Measurements from ENCODE around the gene EN1. TPM values are rescaled to one million over a fixed set of nuclear protein-coding genes. Genes with fewer than 3 reads are reported as not detected.

Gene EN1
- total and polyA plus RNA-seq, 2 donors = 0.05 to 0.46 TPM

DNA sequence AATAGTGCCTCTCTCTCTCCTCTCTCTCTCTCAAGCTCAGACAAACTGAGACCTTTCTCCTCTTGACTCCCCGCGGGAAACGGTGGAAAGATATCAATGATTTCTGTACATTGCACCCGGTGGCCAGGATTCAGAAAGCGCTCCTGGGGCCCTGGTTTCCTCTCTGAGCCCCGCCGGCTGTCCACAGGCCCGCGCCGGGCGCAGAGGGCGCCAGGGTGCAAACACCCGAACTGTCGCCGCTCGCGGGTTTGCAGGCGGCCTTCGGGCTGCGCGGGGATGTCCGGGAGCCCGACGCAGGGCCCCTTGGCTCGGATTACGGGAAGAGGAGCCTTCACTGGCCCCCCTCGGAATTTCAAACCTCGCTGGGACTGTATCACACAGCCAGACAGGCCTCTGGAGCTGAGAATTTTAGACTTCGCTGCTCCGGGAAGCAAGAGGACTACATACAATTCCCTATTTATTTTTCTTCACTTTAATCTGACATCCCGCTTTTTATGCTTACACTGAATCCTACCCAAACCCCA is 5.2 kb upstream of the EN1 start:
- peaks cover 98 to 100% of the 10 kb centered on the region in 2 donors for H3K27me3 ChIP-seq (ENCODE audit: control insufficient read depth in 2 of 2, insufficient read depth in 1 of 2, low read length in 1 of 2)
- peaks cover 0 to 5% of the 10 kb centered on the region in 2 donors for H3K4me1 ChIP-seq (ENCODE audit: control insufficient read depth in 2 of 2, insufficient read depth in 2 of 2, low read length in 2 of 2)
- no peak overlapping the region for H3K27ac ChIP-seq (ENCODE audit: low read depth in 1 of 2, low read length in 1 of 2)
- H3K36me3 ChIP-seq (ENCODE audit: control insufficient read depth in 2 of 2, insufficient read depth in 2 of 2, low read length in 1 of 2) = no peaks in the 10 kb centered on the region
- no peak overlapping the region for H3K4me3 ChIP-seq (ENCODE audit: low read length in 2 of 2)
- H3K9me3 ChIP-seq (ENCODE audit: control insufficient read depth in 2 of 2, insufficient read depth in 1 of 2, low read length in 1 of 2) = peaks cover 0 to 2% of the 10 kb centered on the region in 2 donors
- 4% methylated on average over 31 of the region's 31 CpGs for WGBS
- no peak for DNase-seq (ENCODE audit: low read depth in 6 of 9, low spot score in 9 of 9)

DNA sequence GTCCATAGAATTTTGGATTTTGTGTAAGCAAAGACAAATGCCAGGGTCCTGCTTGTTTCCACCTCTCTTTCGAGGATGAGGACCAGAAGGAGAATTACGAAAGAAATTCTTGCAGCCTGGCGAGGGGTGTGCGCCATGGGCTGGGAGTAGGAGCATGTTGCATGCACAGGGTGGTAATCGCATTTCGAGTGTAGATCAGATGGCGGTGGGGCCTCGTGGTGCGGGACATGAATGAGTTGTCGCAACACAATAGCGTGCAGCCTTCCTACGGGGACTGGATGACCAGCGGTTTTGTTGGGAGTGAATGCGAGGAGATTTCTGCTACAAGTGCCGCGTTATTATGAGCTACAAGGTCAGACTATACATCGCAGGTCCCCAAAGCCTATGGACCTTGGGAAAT is 4.2 kb upstream of the EN1 start:
- no peak overlapping the region for H3K4me3 ChIP-seq (ENCODE audit: low read length in 2 of 2)
- H3K27ac ChIP-seq (ENCODE audit: low read depth in 1 of 2, low read length in 1 of 2) = no peak overlapping the region
- H3K27me3 ChIP-seq (ENCODE audit: control insufficient read depth in 2 of 2, insufficient read depth in 1 of 2, low read length in 1 of 2) = peaks cover 98% of the 10 kb centered on the region in 2 donors
- 9% methylated on average over 17 of the region's 17 CpGs for WGBS
- DNase-seq (ENCODE audit: low read depth in 6 of 9, low spot score in 9 of 9) = no peak
- H3K36me3 ChIP-seq (ENCODE audit: control insufficient read depth in 2 of 2, insufficient read depth in 2 of 2, low read length in 1 of 2) = no peaks in the 10 kb centered on the region
- peaks cover 0 to 2% of the 10 kb centered on the region in 2 donors for H3K9me3 ChIP-seq (ENCODE audit: control insufficient read depth in 2 of 2, insufficient read depth in 1 of 2, low read length in 1 of 2)
- H3K4me1 ChIP-seq (ENCODE audit: control insufficient read depth in 2 of 2, insufficient read depth in 2 of 2, low read length in 2 of 2) = peaks cover 0 to 5% of the 10 kb centered on the region in 2 donors

DNA sequence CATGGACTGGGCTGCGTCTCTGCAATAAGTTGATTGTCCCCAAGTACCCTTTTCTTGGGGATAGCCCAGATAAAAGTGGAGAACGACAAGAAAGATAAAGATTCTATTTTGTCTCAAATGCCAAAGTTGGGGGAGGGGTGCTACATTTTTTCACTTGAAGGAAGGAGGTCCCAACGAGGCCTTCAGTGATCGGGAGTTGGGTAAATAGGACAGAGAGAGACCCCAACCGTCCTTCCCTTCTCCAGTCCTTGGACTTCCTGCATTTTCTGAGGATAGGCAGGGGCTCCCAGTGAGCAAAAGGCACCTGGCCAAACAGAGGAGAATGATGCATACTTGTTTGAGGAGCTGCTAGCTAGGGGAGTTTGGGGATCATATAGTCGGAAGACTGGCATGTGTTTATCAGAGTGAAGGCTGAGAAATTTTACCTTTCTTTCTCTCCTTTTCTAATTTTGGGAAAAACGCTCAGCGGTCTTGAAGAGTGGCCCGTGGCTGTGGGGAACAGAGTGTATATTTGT is 3.5 kb upstream of the EN1 start:
- no peak overlapping the region for H3K4me3 ChIP-seq (ENCODE audit: low read length in 2 of 2)
- no peak for DNase-seq (ENCODE audit: low read depth in 6 of 9, low spot score in 9 of 9)
- H3K4me1 ChIP-seq (ENCODE audit: control insufficient read depth in 2 of 2, insufficient read depth in 2 of 2, low read length in 2 of 2) = peaks cover 0 to 5% of the 10 kb centered on the region in 2 donors
- peaks cover 0 to 2% of the 10 kb centered on the region in 2 donors for H3K9me3 ChIP-seq (ENCODE audit: control insufficient read depth in 2 of 2, insufficient read depth in 1 of 2, low read length in 1 of 2)
- no peaks in the 10 kb centered on the region for H3K36me3 ChIP-seq (ENCODE audit: control insufficient read depth in 2 of 2, insufficient read depth in 2 of 2, low read length in 1 of 2)
- 9% methylated on average over 9 of the region's 9 CpGs for WGBS
- peaks cover 98% of the 10 kb centered on the region in 2 donors for H3K27me3 ChIP-seq (ENCODE audit: control insufficient read depth in 2 of 2, insufficient read depth in 1 of 2, low read length in 1 of 2)
- no peak overlapping the region for H3K27ac ChIP-seq (ENCODE audit: low read depth in 1 of 2, low read length in 1 of 2)

DNA sequence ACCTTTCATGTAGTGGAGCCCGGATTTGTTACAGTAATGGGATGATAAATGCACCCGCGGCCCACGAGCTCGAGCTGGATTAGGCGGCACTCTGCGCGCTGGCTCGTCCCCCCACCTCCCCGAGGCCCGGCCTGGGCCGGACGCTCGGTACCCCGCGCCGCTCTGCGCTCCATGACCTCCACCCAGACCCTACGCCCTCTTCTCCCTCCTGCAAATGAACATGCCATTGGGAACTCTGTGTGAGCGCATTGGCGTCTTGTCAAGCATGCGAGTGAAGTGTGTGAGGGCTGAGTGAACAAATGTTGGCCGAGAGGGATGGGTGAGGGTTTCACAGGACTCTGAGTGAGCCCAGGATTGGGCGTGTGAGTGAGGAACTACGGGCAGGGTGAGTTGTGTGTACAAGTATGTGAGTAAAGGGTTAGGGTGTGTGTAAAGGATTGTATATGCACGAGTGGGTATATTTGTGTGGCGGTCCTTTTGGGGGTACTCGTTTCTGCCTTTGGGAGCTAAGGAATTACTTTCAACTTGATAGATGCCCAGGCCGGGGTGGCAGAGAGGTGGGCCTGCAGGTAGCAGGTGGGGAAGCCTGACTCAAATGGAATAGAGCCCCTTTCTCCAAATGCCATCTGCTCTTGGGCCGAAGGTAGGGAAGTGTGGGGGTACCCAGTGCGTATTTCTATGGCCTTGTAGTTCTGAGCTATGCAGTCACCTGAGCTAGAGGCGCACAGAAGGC is 2.9 kb upstream of the EN1 start:
- Histone ChIP-seq H3K9me3 (ENCODE audit: control insufficient read depth in 2 of 2, insufficient read depth in 1 of 2, low read length in 1 of 2) (peaks cover 0 to 2% of the 10 kb centered on the region in 2 donors), H3K4me3 (ENCODE audit: low read length in 2 of 2) (no peak overlapping the region), H3K4me1 (ENCODE audit: control insufficient read depth in 2 of 2, insufficient read depth in 2 of 2, low read length in 2 of 2) (peaks cover 0 to 2% of the 10 kb centered on the region in 2 donors), H3K27ac (ENCODE audit: low read depth in 1 of 2, low read length in 1 of 2) (no peak overlapping the region), H3K27me3 (ENCODE audit: control insufficient read depth in 2 of 2, insufficient read depth in 1 of 2, low read length in 1 of 2) (peaks cover 98 to 100% of the 10 kb centered on the region in 2 donors), H3K36me3 (ENCODE audit: control insufficient read depth in 2 of 2, insufficient read depth in 2 of 2, low read length in 1 of 2) (no peaks in the 10 kb centered on the region)
- WGBS = 9% methylated on average over 32 of the region's 32 CpGs
- DNase-seq (ENCODE audit: low read depth in 6 of 9, low spot score in 9 of 9) = no peak

DNA sequence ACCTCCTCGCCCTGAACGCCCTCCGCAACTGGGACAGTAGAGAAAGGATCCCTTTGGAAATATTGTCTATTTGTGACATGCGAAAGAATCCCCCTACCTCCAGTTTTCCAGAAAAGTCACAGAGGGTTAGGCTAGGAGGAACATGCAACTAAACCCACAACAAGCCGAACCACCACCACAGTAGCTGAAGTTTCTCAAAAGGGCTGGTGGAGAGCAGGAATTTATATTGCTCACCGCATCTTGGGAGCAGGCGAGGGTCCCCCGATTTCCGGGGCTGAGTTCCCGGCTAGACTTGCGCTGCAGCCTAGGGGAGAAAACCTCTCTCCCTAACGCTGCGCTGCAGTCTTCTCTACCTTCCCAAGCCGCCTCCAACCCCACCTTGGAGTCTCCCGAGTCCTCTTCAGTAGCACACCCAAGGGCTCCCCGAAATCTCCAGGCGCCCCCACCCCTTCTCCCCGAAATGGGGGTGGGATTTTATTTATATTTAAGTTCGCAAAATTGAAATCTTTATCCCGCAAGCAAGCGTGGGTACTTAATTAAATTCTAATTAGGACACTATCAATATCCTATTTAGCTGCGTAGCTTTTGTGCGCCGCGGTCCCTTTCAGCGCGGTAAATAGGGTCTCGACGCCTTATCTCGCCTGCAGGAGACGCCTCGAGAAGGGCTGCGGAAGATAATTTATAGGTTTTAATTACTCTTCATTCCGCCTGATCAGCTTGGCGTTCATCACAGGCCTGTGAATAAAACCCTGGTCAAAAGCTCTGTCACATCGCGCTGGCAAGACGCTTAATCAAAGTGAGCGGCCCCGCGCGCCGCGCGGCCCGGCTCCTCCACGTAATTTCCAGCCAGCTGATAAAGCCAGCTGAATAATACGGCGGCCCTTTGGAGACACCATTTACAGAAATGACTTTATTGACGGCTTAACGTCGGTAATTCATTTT is 2.0 kb upstream of the EN1 start:
- no peak for DNase-seq (ENCODE audit: low read depth in 6 of 9, low spot score in 9 of 9)
- no peaks in the 10 kb centered on the region for H3K36me3 ChIP-seq (ENCODE audit: control insufficient read depth in 2 of 2, insufficient read depth in 2 of 2, low read length in 1 of 2)
- 7% methylated on average over 52 of the region's 52 CpGs for WGBS
- peaks cover 0 to 2% of the 10 kb centered on the region in 2 donors for H3K9me3 ChIP-seq (ENCODE audit: control insufficient read depth in 2 of 2, insufficient read depth in 1 of 2, low read length in 1 of 2)
- H3K4me3 ChIP-seq (ENCODE audit: low read length in 2 of 2) = no peak overlapping the region
- H3K27ac ChIP-seq (ENCODE audit: low read depth in 1 of 2, low read length in 1 of 2) = no peak overlapping the region
- H3K27me3 ChIP-seq (ENCODE audit: control insufficient read depth in 2 of 2, insufficient read depth in 1 of 2, low read length in 1 of 2) = peaks cover 98 to 100% of the 10 kb centered on the region in 2 donors
- no peaks in the 10 kb centered on the region for H3K4me1 ChIP-seq (ENCODE audit: control insufficient read depth in 2 of 2, insufficient read depth in 2 of 2, low read length in 2 of 2)

DNA sequence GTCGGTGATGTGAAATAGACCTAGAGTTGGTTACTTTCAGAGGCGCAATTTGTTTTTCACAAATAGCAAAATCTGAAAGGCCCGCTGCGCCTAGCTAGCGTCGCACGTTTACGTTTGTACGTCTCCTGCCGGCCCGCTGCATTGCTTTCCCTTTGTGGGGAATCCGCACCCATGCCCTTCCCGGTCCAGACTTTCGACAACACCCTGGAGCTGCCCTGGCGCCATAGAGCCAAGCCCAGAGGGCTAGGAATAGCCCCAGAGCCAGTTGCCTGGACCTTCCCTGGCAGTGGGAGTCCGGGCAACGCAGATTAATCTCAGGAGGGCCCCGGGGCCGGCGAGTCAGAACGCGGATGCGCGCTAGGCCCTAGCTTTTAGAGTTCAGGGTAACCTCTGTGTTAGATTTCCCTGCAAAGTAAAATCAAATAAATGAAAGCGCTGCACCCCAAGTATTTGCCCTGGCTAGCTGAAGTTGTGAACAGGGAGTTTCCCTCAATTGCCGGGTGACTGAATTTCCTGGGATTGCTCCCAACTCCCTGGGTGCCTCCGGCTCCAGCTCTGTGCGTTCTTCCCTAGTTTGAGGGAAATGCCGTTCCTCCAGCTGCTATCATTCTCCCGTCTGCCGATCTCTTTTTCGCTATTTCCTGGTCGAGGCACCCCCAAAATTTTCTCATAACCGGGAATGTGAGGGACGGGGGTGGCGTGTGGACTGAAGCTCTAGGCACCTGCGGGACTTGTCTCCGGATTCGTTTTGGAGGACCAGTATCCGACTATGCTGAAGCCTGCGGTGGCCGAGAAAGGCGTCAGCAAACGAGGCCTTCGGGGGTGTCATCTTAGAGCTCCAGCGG is 1.2 kb upstream of the EN1 start:
- WGBS = 7% methylated on average over 46 of the region's 46 CpGs
- peaks cover 98 to 100% of the 10 kb centered on the region in 2 donors for H3K27me3 ChIP-seq (ENCODE audit: control insufficient read depth in 2 of 2, insufficient read depth in 1 of 2, low read length in 1 of 2)
- H3K27ac ChIP-seq (ENCODE audit: low read depth in 1 of 2, low read length in 1 of 2) = no peak overlapping the region
- H3K4me3 ChIP-seq (ENCODE audit: low read length in 2 of 2) = no peak overlapping the region
- H3K9me3 ChIP-seq (ENCODE audit: control insufficient read depth in 2 of 2, insufficient read depth in 1 of 2, low read length in 1 of 2) = peaks cover 0 to 2% of the 10 kb centered on the region in 2 donors
- DNase-seq (ENCODE audit: low read depth in 6 of 9, low spot score in 9 of 9) = no peak
- no peaks in the 10 kb centered on the region for H3K36me3 ChIP-seq (ENCODE audit: control insufficient read depth in 2 of 2, insufficient read depth in 2 of 2, low read length in 1 of 2)
- no peaks in the 10 kb centered on the region for H3K4me1 ChIP-seq (ENCODE audit: control insufficient read depth in 2 of 2, insufficient read depth in 2 of 2, low read length in 2 of 2)

DNA sequence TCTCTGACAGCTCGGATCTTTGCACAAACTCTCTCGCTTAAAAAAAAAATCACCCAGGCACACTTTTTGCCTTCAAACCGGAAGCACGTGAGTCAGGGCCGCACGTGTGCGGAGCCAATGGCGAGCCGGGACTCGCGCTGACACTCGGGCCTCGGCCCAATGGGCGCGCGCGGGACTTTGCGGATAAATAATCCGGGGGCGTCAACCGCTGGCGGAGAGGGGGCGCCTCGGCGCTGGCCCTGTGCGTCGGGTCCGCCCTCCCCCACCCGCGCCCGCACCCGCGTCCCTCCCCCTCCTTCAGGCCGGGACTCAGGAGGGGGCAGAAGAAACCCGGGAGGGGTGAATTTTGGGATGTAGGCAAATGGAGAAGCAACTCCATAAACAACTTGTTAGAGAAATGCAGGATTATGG is 319 bp upstream of the EN1 start:
- no peaks in the 10 kb centered on the region for H3K4me1 ChIP-seq (ENCODE audit: control insufficient read depth in 2 of 2, insufficient read depth in 2 of 2, low read length in 2 of 2)
- no peak for DNase-seq (ENCODE audit: low read depth in 6 of 9, low spot score in 9 of 9)
- H3K27me3 ChIP-seq (ENCODE audit: control insufficient read depth in 2 of 2, insufficient read depth in 1 of 2, low read length in 1 of 2) = peaks cover 97 to 98% of the 10 kb centered on the region in 2 donors
- peaks cover 0 to 1% of the 10 kb centered on the region in 2 donors for H3K9me3 ChIP-seq (ENCODE audit: control insufficient read depth in 2 of 2, insufficient read depth in 1 of 2, low read length in 1 of 2)
- H3K36me3 ChIP-seq (ENCODE audit: control insufficient read depth in 2 of 2, insufficient read depth in 2 of 2, low read length in 1 of 2) = no peaks in the 10 kb centered on the region
- 3% methylated on average over 35 of the region's 35 CpGs for WGBS
- H3K27ac ChIP-seq (ENCODE audit: low read depth in 1 of 2, low read length in 1 of 2) = no peak overlapping the region
- no peak overlapping the region for H3K4me3 ChIP-seq (ENCODE audit: low read length in 2 of 2)

DNA sequence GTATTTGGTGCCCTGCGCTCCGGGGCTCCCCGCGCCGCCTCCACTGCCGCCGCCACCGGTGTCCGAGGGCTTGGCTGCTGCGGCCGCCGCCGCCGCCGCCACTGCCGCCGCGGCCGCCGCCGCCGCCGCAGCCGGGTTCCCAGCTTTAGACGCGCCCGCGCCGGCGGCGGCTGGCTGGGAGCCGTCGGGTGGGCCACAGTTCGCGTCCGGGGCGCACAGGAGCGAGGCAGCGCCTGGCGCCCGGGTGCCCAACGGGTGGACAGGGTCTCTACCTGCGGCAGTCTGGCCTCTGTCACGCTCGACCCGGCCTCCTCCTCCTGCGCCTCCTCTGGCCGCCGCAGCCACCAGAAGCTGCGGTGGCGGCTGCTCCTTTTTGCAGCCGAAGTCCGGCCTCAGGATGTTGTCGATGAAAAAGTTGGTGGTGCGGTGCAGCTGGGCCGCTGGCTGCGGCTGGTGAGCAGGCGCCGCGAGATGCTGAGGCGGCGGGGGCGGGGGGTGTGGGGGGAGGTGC is 951 bp downstream of the EN1 start:
- DNase-seq (ENCODE audit: low read depth in 6 of 9, low spot score in 9 of 9) = no peak
- H3K27me3 ChIP-seq (ENCODE audit: control insufficient read depth in 2 of 2, insufficient read depth in 1 of 2, low read length in 1 of 2) = peaks cover 93 to 98% of the 10 kb centered on the region in 2 donors
- H3K36me3 ChIP-seq (ENCODE audit: control insufficient read depth in 2 of 2, insufficient read depth in 2 of 2, low read length in 1 of 2) = no peaks in the 10 kb centered on the region
- no peak overlapping the region for H3K4me3 ChIP-seq (ENCODE audit: low read length in 2 of 2)
- peaks cover 0 to 1% of the 10 kb centered on the region in 2 donors for H3K9me3 ChIP-seq (ENCODE audit: control insufficient read depth in 2 of 2, insufficient read depth in 1 of 2, low read length in 1 of 2)
- 3% methylated on average over 63 of the region's 63 CpGs for WGBS
- no peak overlapping the region for H3K27ac ChIP-seq (ENCODE audit: low read depth in 1 of 2, low read length in 1 of 2)
- no peaks in the 10 kb centered on the region for H3K4me1 ChIP-seq (ENCODE audit: control insufficient read depth in 2 of 2, insufficient read depth in 2 of 2, low read length in 2 of 2)
